ENCODE measurements around the gene SOHLH1.

Gene SOHLH1, protein sequence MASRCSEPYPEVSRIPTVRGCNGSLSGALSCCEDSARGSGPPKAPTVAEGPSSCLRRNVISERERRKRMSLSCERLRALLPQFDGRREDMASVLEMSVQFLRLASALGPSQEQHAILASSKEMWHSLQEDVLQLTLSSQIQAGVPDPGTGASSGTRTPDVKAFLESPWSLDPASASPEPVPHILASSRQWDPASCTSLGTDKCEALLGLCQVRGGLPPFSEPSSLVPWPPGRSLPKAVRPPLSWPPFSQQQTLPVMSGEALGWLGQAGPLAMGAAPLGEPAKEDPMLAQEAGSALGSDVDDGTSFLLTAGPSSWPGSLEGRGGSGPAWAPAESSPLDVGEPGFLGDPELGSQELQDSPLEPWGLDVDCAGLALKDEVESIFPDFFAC

DNA sequence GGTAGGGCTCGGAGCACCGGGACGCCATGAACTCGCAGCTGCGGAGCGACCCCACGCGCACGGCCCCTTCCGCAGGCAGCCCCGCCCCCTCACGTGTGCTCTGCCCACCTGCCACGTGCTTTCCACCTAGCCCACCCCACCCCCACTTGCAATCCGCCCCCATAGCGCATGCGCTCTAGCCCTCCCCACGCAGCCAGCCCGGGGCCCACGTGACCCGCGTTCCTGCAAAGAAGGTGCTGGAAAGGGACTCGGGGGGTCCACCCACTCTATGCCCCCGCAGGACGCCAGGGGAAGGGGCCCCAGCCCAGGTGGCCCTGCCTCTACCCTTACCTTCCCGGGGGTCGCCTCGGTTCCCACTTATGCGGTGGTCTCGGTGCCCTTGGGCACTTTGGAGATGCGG, at the start of gene SOHLH1:
SOHLH1 (minus strand) TSS at position 42 of the 400 bp plus-strand sequence; CDS start at position 28, 14 bp downstream.
- DNase-seq (ENCODE audit: low read depth in 2 of 2), result no peak

- DNase-seq (ENCODE audit: low read depth in 2 of 2), result no peak
Measured at GRCh38 chr9:135748676-135749075, 49.4 kb upstream of the SOHLH1 start.

- DNase-seq (ENCODE audit: low read depth in 2 of 2), result no peak
Measured at GRCh38 chr9:135747311-135747710, 48.0 kb upstream of the SOHLH1 start.

DNA sequence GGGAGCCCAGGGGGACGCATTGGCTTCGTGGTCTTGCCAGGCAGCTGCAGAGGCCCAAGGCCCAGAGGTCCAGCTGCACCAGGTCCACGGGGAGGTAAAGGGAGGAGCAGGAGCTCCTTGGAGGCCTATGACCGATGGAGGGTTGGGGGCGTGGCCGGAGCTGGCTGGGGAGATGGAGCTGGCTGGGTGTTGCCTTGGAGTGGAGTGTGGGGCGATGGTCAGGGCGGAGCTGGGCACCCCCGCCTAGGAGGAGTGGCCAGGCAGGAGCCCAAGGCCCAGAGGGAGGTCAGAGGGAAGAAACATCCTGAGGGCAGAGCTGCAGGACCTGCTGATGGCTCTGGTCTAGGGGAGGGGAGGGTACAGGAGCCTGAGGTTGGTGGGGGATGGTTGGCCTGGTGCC, 47.3 kb upstream of the SOHLH1 start:
- no peak for DNase-seq (ENCODE audit: low read depth in 2 of 2)

DNA sequence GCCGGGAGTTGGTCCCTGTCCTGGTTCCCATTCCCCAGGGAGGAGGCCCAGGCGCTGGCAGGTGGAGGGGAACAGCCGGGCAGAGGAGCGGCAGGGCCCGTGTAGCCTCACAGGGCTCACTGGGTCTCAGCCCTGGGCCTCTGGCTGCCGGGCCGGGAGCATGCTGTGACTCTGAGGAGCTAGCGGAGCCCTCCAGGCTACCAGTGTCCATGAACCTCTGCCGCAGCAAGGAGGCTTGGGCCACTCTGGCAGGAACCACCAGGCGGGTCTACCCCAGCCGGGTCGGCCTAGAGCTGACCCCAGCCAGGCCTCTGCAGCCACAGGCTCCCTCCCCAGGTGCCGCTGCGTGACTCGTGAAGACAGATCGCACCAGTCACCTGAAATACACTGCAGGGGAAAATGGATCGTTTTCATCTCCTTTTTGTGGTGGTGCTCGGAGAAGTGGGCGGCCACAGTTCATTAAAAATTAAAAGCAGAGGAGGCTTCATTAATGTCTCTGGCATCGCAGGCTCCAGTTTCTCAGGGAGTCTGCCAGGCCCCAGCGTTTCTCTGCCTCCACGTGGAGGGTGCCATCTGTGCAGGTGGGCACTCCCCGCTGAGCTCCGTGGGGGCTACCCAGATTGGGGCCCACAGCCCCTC, 46.5 kb upstream of the SOHLH1 start:
- DNase-seq (ENCODE audit: low read depth in 2 of 2), result no peak

DNA sequence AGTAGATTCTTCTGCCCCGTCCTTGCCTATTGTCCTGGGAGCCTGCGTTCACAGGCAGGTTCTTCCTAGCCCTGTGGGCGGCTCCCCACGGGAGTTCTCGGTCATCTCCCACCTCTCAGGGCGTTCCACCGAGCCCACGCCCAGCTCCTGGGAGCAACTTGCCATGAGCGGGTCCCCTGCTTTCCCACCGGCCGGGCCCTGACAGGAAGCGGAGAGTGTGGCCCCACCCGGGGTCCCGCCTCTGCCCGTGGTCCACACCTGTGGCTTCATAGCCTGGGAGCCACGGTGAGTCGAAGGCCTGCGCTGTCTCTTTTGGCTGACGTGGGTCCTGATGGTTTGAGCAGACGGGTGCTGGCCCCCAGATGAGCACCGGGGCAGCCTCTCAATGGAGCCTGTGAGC, 45.9 kb upstream of the SOHLH1 start:
- DNase-seq (ENCODE audit: low read depth in 2 of 2), result no peak

DNA sequence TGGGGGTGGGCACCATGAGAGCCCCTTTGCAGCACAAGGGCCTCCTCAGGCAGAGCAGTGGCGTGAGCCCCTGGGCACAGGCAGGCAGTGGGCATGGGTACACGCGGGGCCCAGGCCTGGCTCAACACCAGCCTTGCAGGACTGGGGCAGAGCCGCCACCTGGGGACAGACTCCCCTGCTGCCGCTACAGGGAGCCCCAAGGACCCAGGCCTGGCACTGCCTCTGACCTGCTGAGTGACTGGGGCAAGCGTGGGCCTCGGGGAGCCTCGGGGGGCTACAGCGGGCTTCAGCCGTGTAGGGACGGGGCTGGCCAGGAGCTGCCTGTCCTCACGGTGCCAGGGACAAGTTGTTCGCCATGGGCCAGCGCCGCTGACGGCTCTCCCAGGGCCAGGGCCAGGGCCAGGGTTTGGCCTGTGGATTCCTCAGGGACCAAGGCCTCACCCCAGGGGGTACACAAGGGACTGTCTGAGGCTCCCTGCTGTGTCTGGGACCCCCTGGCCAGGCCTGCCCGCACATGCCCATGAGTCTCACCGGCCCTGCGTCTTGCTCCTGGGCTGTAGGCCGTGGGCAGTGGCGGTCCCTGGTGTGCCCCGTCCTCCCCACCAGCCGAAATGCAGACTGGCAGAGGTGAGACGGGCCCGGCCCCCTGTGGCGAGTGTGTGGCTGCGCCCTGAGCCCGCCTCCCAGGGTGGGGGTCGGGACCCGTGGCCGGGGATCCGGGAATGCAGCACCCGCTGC, 45.2 kb upstream of the SOHLH1 start:
- no peak for DNase-seq (ENCODE audit: low read depth in 2 of 2)

DNA sequence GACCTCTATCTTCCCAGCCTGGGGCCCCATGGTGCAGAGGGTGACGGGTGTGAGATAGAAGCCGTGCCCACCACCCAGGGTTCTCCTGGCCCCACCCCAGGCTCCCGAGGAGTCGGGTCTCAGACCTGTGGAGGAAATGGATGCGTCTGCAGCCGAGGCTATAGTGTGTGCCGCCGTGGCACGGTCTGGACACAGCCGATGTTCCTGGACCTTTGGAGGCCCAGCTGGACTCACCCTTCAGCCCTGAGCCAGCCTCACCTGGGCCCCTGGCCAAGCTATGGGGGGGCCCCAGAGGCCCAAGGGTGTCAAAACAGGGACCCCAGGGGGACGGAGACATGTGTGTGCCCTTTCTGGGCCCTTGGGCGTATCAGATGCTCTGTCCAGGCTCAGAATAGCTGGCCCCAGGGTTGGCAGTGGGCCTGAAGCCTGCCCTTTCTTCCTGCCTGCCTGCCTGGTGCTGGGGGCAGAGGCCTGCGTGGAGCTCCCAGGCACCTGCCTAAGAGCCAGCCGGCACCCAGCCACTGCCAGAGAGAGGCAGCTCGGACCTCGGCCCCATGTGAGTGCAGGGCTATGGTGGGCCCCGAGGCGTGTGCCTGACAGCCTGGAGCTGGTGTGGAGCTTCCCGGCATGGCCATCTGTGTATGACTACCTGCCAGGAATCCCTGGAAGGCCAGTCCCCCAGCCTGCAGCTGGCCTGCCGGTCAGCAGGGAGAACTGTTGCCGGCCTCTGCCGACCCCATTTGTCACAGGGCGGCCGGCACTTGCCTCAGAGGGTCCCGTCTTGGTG, 44.5 kb upstream of the SOHLH1 start:
- DNase-seq (ENCODE audit: low read depth in 2 of 2), result no peak

GRCh38 chr9:135743021-135743420, 43.7 kb upstream of the SOHLH1 start:
- no peak for DNase-seq (ENCODE audit: low read depth in 2 of 2)

- DNase-seq (ENCODE audit: low read depth in 2 of 2), result no peak
Measured at GRCh38 chr9:135741276-135742219, 42.3 kb upstream of the SOHLH1 start.

DNA sequence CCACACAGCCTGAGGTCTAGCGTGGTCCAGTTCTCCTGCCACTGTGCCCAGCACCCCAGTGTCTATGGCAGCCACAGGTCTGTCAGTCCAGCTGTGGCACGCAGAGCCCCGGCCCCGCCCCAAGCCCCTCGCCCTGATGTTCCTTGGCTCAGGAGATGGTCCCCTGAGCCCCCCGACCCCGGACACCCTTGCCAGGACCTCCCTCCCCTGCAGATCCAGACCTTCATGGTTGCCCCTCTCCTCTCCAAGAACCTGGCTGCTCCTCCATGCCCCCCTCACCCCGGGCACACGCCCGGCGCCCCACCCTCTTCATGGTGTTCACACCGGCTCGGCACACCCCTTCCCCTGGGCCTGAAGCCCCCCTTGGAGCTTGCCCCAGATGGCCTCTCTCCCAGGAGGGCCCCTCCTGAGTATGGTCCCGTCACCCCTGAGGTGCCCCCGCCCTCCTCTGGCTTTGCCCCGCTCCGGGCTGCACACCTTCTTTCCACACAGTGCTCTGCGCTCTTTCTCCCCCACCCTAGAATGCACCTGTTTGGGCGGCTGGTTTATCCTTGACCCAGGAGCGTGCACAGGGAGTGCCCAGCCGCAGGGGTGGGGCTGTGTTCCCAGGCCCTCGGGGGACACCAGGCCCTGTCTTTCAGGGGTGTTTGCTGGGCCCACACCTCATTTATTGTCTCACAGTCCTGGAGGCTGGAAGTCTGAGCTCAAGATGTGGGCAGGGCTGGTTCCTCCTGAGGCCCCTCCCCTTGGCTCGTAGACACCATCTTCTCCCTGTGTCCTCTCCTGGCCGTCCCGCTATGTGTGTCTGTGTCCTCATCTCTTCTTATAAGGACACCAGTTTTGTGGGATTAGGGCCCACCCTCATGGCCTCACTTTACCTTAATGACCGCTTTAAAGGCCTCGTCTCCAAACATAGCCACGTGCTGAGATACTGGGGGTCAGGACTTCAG, 40.3 kb upstream of the SOHLH1 start:
- no peak for DNase-seq (ENCODE audit: low read depth in 2 of 2)

DNA sequence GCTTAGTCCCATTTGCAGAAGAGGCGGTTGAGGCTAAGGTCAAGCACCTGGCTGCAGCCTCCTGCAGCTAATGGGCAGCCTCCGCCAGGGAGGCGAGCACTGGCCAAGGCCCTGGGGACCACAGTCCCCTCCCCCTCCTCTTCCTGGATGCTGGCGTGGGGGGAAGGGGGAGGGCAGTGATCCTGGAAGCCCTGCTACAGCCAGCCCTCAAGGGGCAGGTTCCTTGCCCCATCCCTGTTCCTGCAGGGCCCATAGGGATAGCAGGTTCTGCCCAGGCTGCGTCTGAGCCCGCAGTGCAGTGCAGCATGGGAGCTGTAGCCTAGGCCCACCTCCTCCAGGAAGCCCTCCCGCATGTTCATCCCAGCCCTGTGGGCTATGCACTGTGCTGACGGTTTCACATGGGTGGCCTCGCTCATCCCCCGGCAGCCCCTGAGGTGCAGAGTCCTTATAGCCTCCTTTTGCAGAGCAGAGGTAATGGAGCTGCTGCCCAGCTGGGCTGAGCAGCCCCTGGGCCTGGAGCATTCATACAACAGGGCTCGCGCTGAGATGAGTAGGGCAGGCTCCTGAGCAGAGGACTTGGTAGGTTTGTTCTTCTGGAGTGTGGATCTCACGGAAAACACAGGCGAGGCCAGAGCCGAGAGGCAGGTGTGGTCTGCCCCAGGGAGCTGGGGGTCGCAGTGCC, 38.7 kb upstream of the SOHLH1 start:
- DNase-seq (ENCODE audit: low read depth in 2 of 2), result no peak

GRCh38 chr9:135736979-135737839, 37.9 kb upstream of the SOHLH1 start:
- DNase-seq (ENCODE audit: low read depth in 2 of 2), result no peak

DNA sequence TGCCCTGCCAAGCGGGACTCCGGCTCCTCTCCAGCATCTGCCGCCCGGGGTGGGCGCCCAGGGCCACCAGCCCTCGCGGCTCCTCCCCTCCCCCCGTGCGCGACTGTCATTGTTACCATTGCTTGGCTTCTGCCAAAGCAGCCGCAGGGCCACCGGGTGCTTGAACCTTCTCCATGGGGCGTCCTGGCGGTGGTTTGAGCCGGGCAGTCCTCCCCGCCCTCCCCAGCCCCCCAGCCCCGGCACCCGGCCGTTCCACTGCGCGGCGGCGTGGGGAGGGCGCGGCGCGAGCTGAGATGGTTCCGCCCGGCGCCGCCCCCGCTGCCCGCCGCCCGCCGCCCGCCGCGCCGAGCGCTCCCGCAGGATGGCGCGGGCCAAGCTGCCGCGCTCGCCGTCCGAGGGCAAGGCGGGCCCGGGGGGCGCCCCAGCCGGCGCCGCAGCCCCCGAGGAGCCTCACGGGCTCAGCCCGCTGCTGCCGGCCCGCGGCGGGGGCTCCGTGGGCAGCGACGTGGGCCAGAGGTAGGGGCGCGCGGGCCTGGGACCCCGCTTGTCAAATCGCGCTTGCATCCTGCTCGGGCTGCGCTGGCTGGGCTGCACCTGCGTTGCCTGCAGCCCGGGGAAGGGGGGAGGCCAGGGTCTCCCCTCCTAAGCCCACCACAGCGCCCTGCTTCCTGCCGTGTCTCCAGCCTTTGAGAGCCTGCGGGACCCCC, 37.1 kb upstream of the SOHLH1 start:
- DNase-seq (ENCODE audit: low read depth in 2 of 2), result no peak

DNA sequence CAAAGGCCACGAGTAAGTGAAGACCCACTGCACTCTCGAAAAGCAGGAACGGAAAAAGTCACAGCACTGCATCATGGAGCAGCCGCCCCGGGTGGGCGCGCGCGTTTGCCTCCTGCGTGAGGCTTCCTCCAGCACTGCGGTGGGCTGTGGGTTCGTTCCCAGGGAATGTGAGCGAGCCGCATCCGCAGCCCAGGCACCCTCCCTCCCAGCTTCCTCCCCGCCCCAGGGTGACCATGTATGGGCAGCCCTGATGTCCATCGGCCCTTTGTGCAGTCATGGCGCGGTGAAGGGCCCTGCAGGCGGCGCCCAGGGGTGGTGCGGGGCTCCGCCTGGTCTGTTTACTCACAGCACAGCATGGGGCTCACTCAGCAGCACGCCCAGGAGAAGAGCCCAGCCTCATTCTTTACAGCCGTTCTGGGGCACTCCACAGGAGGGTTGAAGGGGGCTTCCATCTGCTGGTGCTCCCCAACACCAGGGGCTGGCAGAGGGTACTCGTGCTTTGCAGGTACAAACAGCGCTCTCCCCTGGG, 35.4 kb upstream of the SOHLH1 start:
- no peak for DNase-seq (ENCODE audit: low read depth in 2 of 2)

- no peak for DNase-seq (ENCODE audit: low read depth in 2 of 2)
Measured at GRCh38 chr9:135732569-135733257, 33.4 kb upstream of the SOHLH1 start.

DNA sequence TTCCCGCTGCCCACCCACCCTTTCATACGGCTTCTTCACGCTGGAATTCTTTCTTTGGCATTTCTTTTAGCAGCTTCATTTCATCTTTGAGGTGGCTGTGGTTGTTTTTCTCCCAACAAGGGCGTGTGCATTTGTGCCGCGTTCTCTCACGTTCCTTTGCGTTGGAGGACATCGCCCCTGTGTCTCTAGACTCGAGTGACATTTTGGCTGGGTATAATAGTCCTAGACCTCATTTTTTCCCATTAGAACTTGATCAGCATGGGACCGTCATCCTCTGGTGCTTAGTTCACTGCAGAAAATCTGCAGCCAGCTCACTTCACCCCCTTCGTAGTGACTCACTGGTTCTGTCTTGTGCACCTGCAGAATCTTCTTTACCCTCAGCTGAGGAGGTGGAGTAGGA, 32.2 kb upstream of the SOHLH1 start:
- DNase-seq (ENCODE audit: low read depth in 2 of 2), result no peak

All from fibroblast of skin of left biceps (primary cell).